ENCODE measurements around the gene CA10.

Gene CA10

GRCh38 chr17:51672065-51672464 lies 486.4 kb downstream of the CA10 start:
- no peak for ATAC-seq
- TF ChIP-seq CSRNP3 (CRISPR knock-in tag; IDR thresholded peaks at IDR 0.05) (no peak), GLIS3 (CRISPR knock-in tag; IDR thresholded peaks at IDR 0.05) (no peak), CREB5 (CRISPR knock-in tag; IDR thresholded peaks at IDR 0.05; ENCODE audit: low read depth) (no peak), ZFP3 (CRISPR knock-in tag; IDR thresholded peaks at IDR 0.05) (no peak), ZFP30 (CRISPR knock-in tag; IDR thresholded peaks at IDR 0.05) (no peak), TOX (CRISPR knock-in tag; IDR thresholded peaks at IDR 0.05; ENCODE audit: borderline replicate concordance) (no peak), BACH2 (CRISPR knock-in tag; IDR thresholded peaks at IDR 0.05; ENCODE audit: borderline replicate concordance) (no peak), POU6F1 (CRISPR knock-in tag; IDR thresholded peaks at IDR 0.05; ENCODE audit: borderline replicate concordance, low read depth) (no peak), ZNF8 (CRISPR knock-in tag; IDR thresholded peaks at IDR 0.05) (no peak)

- TF ChIP-seq ESRRG (CRISPR knock-in tag; IDR thresholded peaks at IDR 0.05): no peak
- no peak for TF ChIP-seq CSRNP3 (CRISPR knock-in tag; IDR thresholded peaks at IDR 0.05)
- no peak for TF ChIP-seq ZNF70 (CRISPR knock-in tag; IDR thresholded peaks at IDR 0.05)
- TF ChIP-seq CSDC2 (CRISPR knock-in tag; IDR thresholded peaks at IDR 0.05): no peak
- no peak for TF ChIP-seq TSHZ2 (CRISPR knock-in tag; IDR thresholded peaks at IDR 0.05)
- no peak for TF ChIP-seq SNAI2 (CRISPR knock-in tag; IDR thresholded peaks at IDR 0.05)
- no peak for TF ChIP-seq ISL1 (CRISPR knock-in tag; IDR thresholded peaks at IDR 0.05)
- TF ChIP-seq POU6F1 (CRISPR knock-in tag; IDR thresholded peaks at IDR 0.05; ENCODE audit: borderline replicate concordance, low read depth): no peak
- no peak for TF ChIP-seq ZNF8 (CRISPR knock-in tag; IDR thresholded peaks at IDR 0.05)
- no peak for TF ChIP-seq OSR1 (CRISPR knock-in tag; IDR thresholded peaks at IDR 0.05)
- no peak for TF ChIP-seq ZFP30 (CRISPR knock-in tag; IDR thresholded peaks at IDR 0.05)
- TF ChIP-seq PATZ1 (CRISPR knock-in tag; IDR thresholded peaks at IDR 0.05; ENCODE audit: borderline replicate concordance): no peak
- no peak for TF ChIP-seq ZNF565 (CRISPR knock-in tag; conservative IDR thresholded peaks at IDR 0.05; ENCODE audit: low read depth)
- no peak for ATAC-seq
Measured at GRCh38 chr17:51670899-51671298, 487.6 kb downstream of the CA10 start.

- ATAC-seq: no peak
- TF ChIP-seq TSHZ2 (CRISPR knock-in tag; IDR thresholded peaks at IDR 0.05) (no peak), ESRRG (CRISPR knock-in tag; IDR thresholded peaks at IDR 0.05) (no peak), CSDC2 (CRISPR knock-in tag; IDR thresholded peaks at IDR 0.05) (no peak), PATZ1 (CRISPR knock-in tag; IDR thresholded peaks at IDR 0.05; ENCODE audit: borderline replicate concordance) (no peak), RARB (CRISPR knock-in tag; IDR thresholded peaks at IDR 0.05) (no peak)
Measured at GRCh38 chr17:51668963-51669246, 489.6 kb downstream of the CA10 start.
